ENCODE results near the gene HERC2. TPM values are rescaled to one million over a fixed set of nuclear protein-coding genes. Genes with fewer than 3 reads are reported as not detected.

HERC2 gene
- polyA plus RNA-seq, 1 of the 3 experiments (the other 2 are of a cell fraction): 22.3 TPM

- Histone ChIP-seq H2AFZ (ENCODE audit: low read depth) (no peak overlapping the region), H3K9ac (no peak overlapping the region), H3K79me2 (ENCODE audit: insufficient read depth) (no peaks in the 10 kb centered on the region), H3K27me3 (ENCODE audit: insufficient read depth) (no peaks in the 10 kb centered on the region), H3K27ac (ENCODE audit: low read depth in 2 of 2, low read length in 1 of 2) (no peak overlapping the region), H3K9me3 (no peaks in the 10 kb centered on the region), H3K4me2 (no peak overlapping the region), H3K9me2 (no peaks in the 10 kb centered on the region), H3K36me3 (replicated peaks in 1 of 2; ENCODE audit: control insufficient read depth in 1 of 2, insufficient read depth in 2 of 2, low read length in 1 of 2) (peaks cover 35 to 42% of the 10 kb centered on the region in 2 experiments), H4K20me1 (ENCODE audit: insufficient read depth) (no peaks in the 10 kb centered on the region), H3K4me1 (ENCODE audit: control insufficient read depth in 1 of 2, insufficient read depth in 2 of 2, low read depth in 1 of 2, low read length in 1 of 2) (no peaks in the 10 kb centered on the region), H3F3A (replicated peaks; ENCODE audit: insufficient read depth) (no peaks in the 10 kb centered on the region), H3K4me3 (ENCODE audit: low read depth in 2 of 2, low read length in 1 of 2) (no peak overlapping the region)
- TF ChIP-seq YY1 (IDR thresholded peaks at IDR 0.05; ENCODE audit: low read depth) (no peak), PBX3 (IDR thresholded peaks at IDR 0.05) (no peak), SMC3 (IDR thresholded peaks at IDR 0.05; ENCODE audit: low read depth, low read length) (no peak), POLR2AphosphoS5 (IDR thresholded peaks at IDR 0.05; ENCODE audit: low read depth, low read length) (no peak), TCF12 (IDR thresholded peaks at IDR 0.05) (no peak), RAD21 (IDR thresholded peaks at IDR 0.05; ENCODE audit: low read length) (no peak), TAF1 (IDR thresholded peaks at IDR 0.05; ENCODE audit: borderline replicate concordance, low read depth, low read length) (no peak), ZBTB33 (IDR thresholded peaks at IDR 0.05; ENCODE audit: borderline replicate concordance, low read depth) (no peak), NRF1 (IDR thresholded peaks at IDR 0.05; ENCODE audit: low read depth, low read length) (no peak), JUND (IDR thresholded peaks at IDR 0.05) (no peak)
- no peak for DNase-seq
- WGBS (ENCODE audit: low lambda C conversion rate): 95% methylated on average over 8 of the region's 8 CpGs
- POLR2A ChIA-PET: no interaction called here
- CTCF ChIA-PET: no interaction called here
These were observed 49.4 kb downstream of the HERC2 start for GRCh38 chr15:28272587-28272986.

GRCh38 chr15:28271697-28272260 is 50.2 kb downstream of the HERC2 start:
- Histone ChIP-seq H3K4me3 (ENCODE audit: low read depth in 2 of 2, low read length in 1 of 2) (no peak overlapping the region), H3K36me3 (replicated peaks in 1 of 2; ENCODE audit: control insufficient read depth in 1 of 2, insufficient read depth in 2 of 2, low read length in 1 of 2) (peaks cover 32 to 50% of the 10 kb centered on the region in 2 experiments), H3F3A (replicated peaks; ENCODE audit: insufficient read depth) (no peaks in the 10 kb centered on the region), H3K27ac (ENCODE audit: low read depth in 2 of 2, low read length in 1 of 2) (no peak overlapping the region), H3K9me2 (no peaks in the 10 kb centered on the region), H3K9ac (no peak overlapping the region), H3K4me2 (no peak overlapping the region), H3K27me3 (ENCODE audit: insufficient read depth) (no peaks in the 10 kb centered on the region), H3K4me1 (ENCODE audit: control insufficient read depth in 1 of 2, insufficient read depth in 2 of 2, low read depth in 1 of 2, low read length in 1 of 2) (no peaks in the 10 kb centered on the region), H3K9me3 (no peaks in the 10 kb centered on the region), H3K79me2 (ENCODE audit: insufficient read depth) (no peaks in the 10 kb centered on the region), H4K20me1 (ENCODE audit: insufficient read depth) (no peaks in the 10 kb centered on the region), H2AFZ (ENCODE audit: low read depth) (no peak overlapping the region)
- no peak for DNase-seq
- 97% methylated on average over 15 of the region's 15 CpGs for WGBS (ENCODE audit: low lambda C conversion rate)
- no peak for TF ChIP-seq RFX5 (IDR thresholded peaks at IDR 0.05; ENCODE audit: low read length)
- no peak for TF ChIP-seq IRF3 (IDR thresholded peaks at IDR 0.05; ENCODE audit: low read depth, low read length)
- TF ChIP-seq MXI1 (IDR thresholded peaks at IDR 0.05; ENCODE audit: low read depth, low read length): no peak
- no peak for TF ChIP-seq RCOR1 (IDR thresholded peaks at IDR 0.05; ENCODE audit: low read length)
- no peak for TF ChIP-seq GATA2 (CRISPR knock-in tag; IDR thresholded peaks at IDR 0.05)
- no peak for TF ChIP-seq RAD21 (IDR thresholded peaks at IDR 0.05; ENCODE audit: low read length)
- POLR2A ChIA-PET: no interaction called here
- CTCF ChIA-PET: no interaction called here

Measured in SK-N-SH (cell line).